ENCODE results near the gene VWDE.

VWDE gene

GRCh38 chr7:12300415-12300814 lies 103.2 kb downstream of the VWDE start:
- TF ChIP-seq POLR2AphosphoS5 (IDR thresholded peaks at IDR 0.05; ENCODE audit: low read depth, low read length) (no peak), POLR2A (IDR thresholded peaks at IDR 0.05; ENCODE audit: low read depth, low read length) (no peak), TAF1 (IDR thresholded peaks at IDR 0.05; ENCODE audit: borderline replicate concordance, low read depth, low read length) (no peak)
- FAIRE-seq (no peak), DNase-seq (ENCODE audit: insufficient read length) (no peak)

- TF ChIP-seq POLR2A (IDR thresholded peaks at IDR 0.05; ENCODE audit: low read depth, low read length) = no peak
- no peak for TF ChIP-seq POLR2AphosphoS5 (IDR thresholded peaks at IDR 0.05; ENCODE audit: low read depth, low read length)
- TF ChIP-seq TAF1 (IDR thresholded peaks at IDR 0.05; ENCODE audit: borderline replicate concordance, low read depth, low read length) = no peak
- FAIRE-seq (no peak), DNase-seq (ENCODE audit: insufficient read length) (no peak)
These were observed 104.3 kb downstream of the VWDE start for GRCh38 chr7:12299367-12299766.

GRCh38 chr7:12297283-12298108 lies 106.2 kb downstream of the VWDE start:
- FAIRE-seq (no peak), DNase-seq (ENCODE audit: insufficient read length) (no peak)
- TF ChIP-seq POLR2AphosphoS5 (IDR thresholded peaks at IDR 0.05; ENCODE audit: low read depth, low read length) = no peak
- no peak for TF ChIP-seq POLR2A (IDR thresholded peaks at IDR 0.05; ENCODE audit: low read depth, low read length)
- no peak for TF ChIP-seq TAF1 (IDR thresholded peaks at IDR 0.05; ENCODE audit: borderline replicate concordance, low read depth, low read length)

GRCh38 chr7:12296051-12296570 lies 107.6 kb downstream of the VWDE start:
- TF ChIP-seq POLR2AphosphoS5 (IDR thresholded peaks at IDR 0.05; ENCODE audit: low read depth, low read length) (no peak), TAF1 (IDR thresholded peaks at IDR 0.05; ENCODE audit: borderline replicate concordance, low read depth, low read length) (no peak), POLR2A (IDR thresholded peaks at IDR 0.05; ENCODE audit: low read depth, low read length) (no peak)
- FAIRE-seq = no peak
- no peak for DNase-seq (ENCODE audit: insufficient read length)

- no peak for FAIRE-seq
These were observed 109.0 kb downstream of the VWDE start for GRCh38 chr7:12294701-12295100.

GRCh38 chr7:12291870-12292269 lies 111.8 kb downstream of the VWDE start:
- DNase-seq (ENCODE audit: insufficient read length) (no peak), FAIRE-seq (no peak)
- TF ChIP-seq POLR2AphosphoS5 (IDR thresholded peaks at IDR 0.05; ENCODE audit: low read depth, low read length) (no peak), TAF1 (IDR thresholded peaks at IDR 0.05; ENCODE audit: borderline replicate concordance, low read depth, low read length) (no peak), POLR2A (IDR thresholded peaks at IDR 0.05; ENCODE audit: low read depth, low read length) (no peak)

More at GRCh38 chr7:12294701-12295100, 109.0 kb downstream of the VWDE start:
- no peak for TF ChIP-seq POLR2AphosphoS5 (IDR thresholded peaks at IDR 0.05; ENCODE audit: low read depth, low read length)
- TF ChIP-seq TAF1 (IDR thresholded peaks at IDR 0.05; ENCODE audit: borderline replicate concordance, low read depth, low read length) = no peak
- no peak for TF ChIP-seq POLR2A (IDR thresholded peaks at IDR 0.05; ENCODE audit: low read depth, low read length)
- no peak for DNase-seq (ENCODE audit: insufficient read length)

- TF ChIP-seq POLR2AphosphoS5 (IDR thresholded peaks at IDR 0.05; ENCODE audit: low read depth, low read length) (no peak), TAF1 (IDR thresholded peaks at IDR 0.05; ENCODE audit: borderline replicate concordance, low read depth, low read length) (no peak), POLR2A (IDR thresholded peaks at IDR 0.05; ENCODE audit: low read depth, low read length) (no peak)
- FAIRE-seq (no peak), DNase-seq (ENCODE audit: insufficient read length) (no peak)
These were observed 112.9 kb downstream of the VWDE start for GRCh38 chr7:12290761-12291160.

- FAIRE-seq (no peak), DNase-seq (ENCODE audit: insufficient read length) (no peak)
- TF ChIP-seq POLR2AphosphoS5 (IDR thresholded peaks at IDR 0.05; ENCODE audit: low read depth, low read length) (no peak), POLR2A (IDR thresholded peaks at IDR 0.05; ENCODE audit: low read depth, low read length) (no peak), TAF1 (IDR thresholded peaks at IDR 0.05; ENCODE audit: borderline replicate concordance, low read depth, low read length) (no peak)
These were observed 113.7 kb downstream of the VWDE start for GRCh38 chr7:12289996-12290395.

GRCh38 chr7:12287901-12288300 lies 115.8 kb downstream of the VWDE start:
- FAIRE-seq (no peak), DNase-seq (ENCODE audit: insufficient read length) (no peak)
- no peak for TF ChIP-seq TAF1 (IDR thresholded peaks at IDR 0.05; ENCODE audit: borderline replicate concordance, low read depth, low read length)
- TF ChIP-seq POLR2A (IDR thresholded peaks at IDR 0.05; ENCODE audit: low read depth, low read length) = no peak
- no peak for TF ChIP-seq POLR2AphosphoS5 (IDR thresholded peaks at IDR 0.05; ENCODE audit: low read depth, low read length)

GRCh38 chr7:12281038-12281437 lies 122.6 kb downstream of the VWDE start:
- DNase-seq (ENCODE audit: insufficient read length) (no peak), FAIRE-seq (no peak)
- TF ChIP-seq TAF1 (IDR thresholded peaks at IDR 0.05; ENCODE audit: borderline replicate concordance, low read depth, low read length) = no peak
- TF ChIP-seq POLR2A (IDR thresholded peaks at IDR 0.05; ENCODE audit: low read depth, low read length) = no peak
- TF ChIP-seq POLR2AphosphoS5 (IDR thresholded peaks at IDR 0.05; ENCODE audit: low read depth, low read length) = no peak

All from GM12892 (cell line).